HG03103 (cell line): ENCODE measurements around the gene ABCC10.
"Not testable (repeated sequence)": the region's sequence is repeated elsewhere in the genome, so short reads cannot be mapped to it uniquely, and the experiment has no call there.

Experiments used
- ATAC-seq: cut with Tn5 transposase; IDR thresholded peaks from one replicate; pipeline ENCODE4 v1.9.1; 2021; ENCODE audit warnings: low read depth; ENCODE audit not compliant: unreplicated experiment

The ABCC10 gene, protein sequence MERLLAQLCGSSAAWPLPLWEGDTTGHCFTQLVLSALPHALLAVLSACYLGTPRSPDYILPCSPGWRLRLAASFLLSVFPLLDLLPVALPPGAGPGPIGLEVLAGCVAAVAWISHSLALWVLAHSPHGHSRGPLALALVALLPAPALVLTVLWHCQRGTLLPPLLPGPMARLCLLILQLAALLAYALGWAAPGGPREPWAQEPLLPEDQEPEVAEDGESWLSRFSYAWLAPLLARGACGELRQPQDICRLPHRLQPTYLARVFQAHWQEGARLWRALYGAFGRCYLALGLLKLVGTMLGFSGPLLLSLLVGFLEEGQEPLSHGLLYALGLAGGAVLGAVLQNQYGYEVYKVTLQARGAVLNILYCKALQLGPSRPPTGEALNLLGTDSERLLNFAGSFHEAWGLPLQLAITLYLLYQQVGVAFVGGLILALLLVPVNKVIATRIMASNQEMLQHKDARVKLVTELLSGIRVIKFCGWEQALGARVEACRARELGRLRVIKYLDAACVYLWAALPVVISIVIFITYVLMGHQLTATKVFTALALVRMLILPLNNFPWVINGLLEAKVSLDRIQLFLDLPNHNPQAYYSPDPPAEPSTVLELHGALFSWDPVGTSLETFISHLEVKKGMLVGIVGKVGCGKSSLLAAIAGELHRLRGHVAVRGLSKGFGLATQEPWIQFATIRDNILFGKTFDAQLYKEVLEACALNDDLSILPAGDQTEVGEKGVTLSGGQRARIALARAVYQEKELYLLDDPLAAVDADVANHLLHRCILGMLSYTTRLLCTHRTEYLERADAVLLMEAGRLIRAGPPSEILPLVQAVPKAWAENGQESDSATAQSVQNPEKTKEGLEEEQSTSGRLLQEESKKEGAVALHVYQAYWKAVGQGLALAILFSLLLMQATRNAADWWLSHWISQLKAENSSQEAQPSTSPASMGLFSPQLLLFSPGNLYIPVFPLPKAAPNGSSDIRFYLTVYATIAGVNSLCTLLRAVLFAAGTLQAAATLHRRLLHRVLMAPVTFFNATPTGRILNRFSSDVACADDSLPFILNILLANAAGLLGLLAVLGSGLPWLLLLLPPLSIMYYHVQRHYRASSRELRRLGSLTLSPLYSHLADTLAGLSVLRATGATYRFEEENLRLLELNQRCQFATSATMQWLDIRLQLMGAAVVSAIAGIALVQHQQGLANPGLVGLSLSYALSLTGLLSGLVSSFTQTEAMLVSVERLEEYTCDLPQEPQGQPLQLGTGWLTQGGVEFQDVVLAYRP (N-terminal part only)

DNA sequence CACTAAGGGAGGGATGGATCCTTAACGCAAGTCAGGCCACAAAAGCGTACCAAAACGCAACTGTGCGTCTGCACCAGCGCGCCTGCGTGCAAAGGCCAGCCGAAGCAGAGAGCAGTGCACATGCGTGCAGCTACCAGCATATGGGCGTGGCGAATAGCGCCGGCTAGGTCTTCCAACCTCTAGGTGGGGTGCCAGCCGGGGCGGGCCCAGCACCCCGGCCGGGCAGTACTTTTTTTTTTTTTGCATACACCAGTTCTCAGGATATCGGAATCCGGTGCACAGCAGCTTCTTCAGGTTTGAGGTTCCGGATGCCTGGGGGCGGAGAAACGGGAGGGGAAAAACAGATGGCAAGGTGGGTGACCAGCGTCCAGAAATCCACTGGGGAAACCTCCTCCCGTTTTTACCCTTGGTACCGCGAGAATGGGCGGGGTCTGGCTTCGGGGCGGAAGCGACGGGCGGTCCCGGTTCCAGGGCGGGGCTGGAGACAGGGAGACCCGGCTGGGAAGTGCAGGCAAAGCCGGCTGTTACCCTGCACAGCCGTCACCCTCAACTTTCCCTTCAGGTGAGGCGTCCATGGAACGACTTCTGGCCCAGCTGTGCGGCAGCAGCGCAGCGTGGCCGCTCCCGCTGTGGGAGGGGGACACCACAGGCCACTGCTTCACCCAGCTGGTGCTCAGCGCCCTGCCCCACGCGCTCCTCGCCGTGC, at the start of gene ABCC10:
Gene ABCC10 (plus strand): TSS at position 136 of the 706 bp plus-strand sequence. CDS start 438 bp downstream, at position 574.
- peak; percentile 88 for ATAC-seq

DNA sequence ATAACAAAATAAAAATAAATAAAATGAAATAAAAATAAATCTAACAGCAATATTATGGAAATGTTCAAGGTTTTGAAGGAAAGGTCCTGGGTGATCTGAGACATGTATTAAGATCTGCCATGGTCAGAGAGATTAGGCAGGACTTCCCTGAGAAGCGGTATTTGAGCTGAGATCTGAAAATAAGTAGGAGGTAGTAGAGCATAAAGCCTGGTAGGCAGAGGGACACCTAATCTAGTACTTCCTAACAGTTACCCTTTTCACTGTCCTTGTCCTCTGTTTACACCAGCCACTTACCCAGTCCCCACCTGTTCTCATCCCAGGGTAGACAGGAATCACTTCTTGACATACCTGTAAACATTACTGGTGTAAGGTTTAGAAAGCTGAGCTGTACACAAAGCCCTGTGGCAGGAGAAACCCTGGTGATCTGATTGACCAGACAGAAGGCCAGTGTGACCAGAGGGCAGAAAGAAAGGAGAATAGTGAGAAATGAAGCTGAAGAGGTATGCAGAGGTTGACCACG, 49.6 kb upstream of the ABCC10 start:
- ATAC-seq: no peak

DNA sequence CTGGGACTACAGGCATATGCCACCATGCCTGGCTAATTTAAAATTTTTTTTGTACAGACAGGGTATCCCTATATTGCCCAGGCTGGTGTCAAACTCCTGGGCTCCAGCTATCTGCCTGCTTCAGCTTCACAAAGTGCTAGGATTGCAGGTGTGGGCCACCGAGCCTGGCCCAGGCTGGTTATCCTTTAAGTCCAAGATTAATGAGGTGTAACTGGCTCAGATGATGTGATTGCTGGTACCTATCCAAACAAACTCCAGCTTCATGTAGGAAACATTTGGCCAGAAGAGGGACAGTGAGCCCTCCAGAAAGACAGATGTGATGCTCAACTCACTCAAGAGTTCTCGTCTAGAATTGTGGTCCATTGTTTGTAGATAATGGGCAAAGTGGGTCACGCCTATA, 48.7 kb upstream of the ABCC10 start:
- ATAC-seq: no peak

DNA sequence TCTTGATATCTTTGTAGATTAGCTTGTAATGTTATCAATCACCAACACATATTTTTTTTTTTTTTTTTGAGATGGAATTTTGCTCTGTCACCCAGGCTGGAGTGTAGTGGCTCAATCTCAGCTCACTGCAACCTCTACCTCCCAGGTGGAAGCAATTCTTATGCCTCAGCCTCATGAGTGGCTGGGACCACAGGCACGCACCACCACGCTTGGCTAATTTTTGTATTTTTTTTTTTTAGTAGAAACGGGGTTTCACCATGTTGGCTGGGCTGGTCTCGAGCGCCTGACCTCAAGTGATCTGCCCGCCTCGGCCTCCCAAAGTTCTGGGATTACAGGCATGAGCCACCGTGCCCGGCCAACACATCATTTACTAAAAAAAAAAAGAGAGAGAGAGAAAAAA, 46.5 kb upstream of the ABCC10 start:
- ATAC-seq: not testable (repeated sequence)

DNA sequence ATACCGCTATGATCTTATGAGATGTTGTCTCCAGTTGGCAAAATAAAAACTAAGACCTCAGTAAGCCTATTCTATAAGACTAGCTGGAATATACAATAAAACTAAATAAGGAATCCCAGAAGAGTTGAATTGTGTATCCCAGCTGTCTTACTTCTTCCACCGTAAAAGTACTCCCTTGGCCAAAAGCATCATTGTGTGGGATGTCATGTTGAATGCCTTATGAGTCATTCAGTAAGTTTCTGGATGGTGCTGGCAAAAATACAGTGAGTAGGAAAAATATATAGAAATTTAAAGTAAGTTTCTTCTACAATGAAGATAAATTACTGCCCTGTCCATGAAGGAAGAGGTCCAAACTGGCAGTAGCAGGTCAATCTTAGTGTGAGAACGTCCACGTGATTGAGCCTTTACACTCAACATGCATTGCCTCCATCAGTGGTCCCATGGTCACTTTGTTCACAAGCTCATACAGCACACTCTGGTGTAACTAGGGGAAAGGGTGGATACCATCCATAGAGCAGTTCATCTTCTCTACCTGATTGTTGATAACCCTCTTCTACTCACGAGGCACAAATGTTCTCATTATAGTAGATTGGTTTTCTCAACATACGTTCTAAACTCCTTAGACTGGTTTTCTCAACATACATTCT, 44.2 kb upstream of the ABCC10 start:
- peak; percentile 25 for ATAC-seq

DNA sequence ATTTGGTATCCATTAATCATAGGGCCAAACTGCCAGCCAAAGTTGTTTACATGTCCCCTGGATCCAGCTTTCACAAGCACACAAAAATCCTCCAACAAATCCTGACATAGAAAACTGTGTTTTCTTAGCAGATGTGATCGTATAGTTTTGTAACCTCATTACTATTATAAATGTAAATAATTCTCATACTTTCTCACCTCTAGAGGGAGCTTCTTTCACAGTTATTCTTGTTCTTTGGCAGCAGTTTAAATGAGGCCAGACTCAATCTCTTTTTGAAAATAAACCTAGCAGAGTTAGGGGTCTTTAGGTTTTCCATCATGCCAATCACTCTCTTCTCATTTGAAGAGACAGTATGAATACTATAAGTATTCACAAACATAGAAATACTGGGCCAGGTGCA, 40.8 kb upstream of the ABCC10 start:
- no peak for ATAC-seq

DNA sequence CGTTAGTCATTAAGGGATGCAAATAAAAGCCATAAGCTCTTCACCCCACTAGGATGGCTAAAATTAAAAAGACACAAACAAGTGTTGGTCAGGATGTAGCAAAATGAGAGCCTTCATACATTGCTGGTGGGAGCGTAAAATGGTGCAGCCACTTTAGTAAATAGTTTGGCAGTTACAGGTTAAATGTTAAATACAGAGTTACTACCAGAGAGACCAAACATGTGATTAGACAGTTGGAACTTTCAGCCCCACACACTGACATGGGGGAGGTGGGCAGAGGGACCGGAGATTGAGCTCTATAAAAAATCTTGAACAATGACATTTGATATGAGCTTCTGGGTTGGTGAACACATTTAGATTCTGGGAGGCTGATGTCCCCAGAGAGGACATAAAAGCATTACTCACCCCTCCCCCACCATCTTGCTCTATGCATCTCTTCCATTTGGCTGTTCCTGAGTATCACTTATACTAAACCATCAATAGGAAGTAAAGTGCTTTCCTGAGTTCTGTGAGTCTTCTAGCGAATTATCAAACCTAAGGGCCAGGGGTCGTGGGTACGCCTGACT, 37.5 kb upstream of the ABCC10 start:
- ATAC-seq: no peak

DNA sequence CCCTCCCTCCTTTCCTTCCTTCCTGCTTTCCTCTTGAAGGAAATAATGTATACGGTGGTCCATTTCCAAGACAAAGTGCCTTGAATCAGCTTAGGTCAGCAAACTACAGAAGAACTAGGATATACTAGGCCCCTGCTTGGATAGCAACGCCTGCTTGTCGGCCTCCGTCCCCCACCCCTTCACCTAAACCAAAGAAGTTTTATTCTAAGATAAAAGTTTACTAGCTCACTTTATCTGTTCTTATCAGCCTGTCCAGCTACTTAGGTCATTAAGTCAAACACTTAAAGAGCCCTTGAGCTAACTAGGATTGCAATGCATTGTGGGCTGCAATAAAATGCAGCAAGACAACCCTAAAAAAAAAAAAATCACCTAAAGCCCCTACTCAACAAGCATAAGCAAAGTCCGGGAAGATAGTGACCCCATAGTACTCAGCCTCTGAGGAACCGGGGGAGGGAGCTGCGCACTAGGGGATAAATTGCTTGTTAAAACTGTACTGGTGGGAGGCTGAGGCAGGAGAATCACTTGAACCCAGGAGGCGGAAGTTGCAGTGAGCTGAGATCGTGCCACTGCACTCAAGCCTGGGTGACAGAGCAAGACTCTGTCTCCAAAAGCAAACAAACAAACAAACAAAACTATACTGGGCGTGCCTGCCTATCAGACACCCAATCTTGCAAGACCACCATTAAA, 36.4 kb upstream of the ABCC10 start:
- ATAC-seq: not testable (repeated sequence)

DNA sequence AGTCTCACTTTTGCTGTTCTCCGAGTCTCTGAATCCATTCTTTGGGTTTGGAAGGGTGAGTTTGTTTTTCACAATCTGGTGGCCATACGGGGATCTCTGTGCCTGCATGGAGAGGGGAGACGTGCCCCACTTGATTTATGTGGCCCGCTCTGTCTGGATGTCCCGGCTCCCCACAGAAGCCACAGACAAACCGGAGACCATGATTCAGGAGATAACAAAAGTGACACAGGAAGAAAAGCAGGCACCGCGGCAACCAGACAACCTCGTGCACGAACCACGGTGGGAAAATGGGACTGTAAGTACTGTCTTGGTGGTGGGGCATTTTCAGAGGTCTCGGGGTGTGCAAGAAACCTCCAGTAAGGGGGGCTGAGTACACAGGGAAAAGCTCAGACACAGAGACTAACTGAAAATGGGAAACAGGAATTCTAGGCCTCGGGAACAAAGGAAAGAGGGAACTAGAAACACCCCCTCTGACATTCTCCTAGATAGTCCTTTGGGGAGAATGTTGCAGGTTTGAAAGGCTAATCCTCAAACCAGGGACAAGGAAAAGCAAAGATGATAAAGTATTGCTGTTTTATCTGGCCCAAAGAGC, 35.8 kb upstream of the ABCC10 start:
- ATAC-seq: no peak

DNA sequence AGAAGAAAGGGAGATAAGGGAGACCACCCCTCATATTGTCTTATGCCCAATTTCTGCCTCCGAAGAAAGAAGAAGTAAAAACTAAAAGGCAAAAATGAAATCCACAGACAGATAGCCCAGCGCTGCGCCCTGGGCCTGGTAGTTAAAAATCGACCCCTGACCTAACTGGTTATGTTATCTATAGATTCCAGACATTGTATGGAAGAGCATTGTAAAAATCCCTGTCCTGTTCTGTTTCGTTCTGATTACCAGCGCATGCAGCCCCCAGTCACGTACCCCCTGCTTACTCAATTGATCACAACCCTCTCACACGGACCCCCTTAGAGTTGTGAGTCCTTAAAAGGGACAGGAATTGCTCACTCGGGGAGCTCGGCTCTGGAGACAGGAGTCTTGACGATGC, 34.2 kb upstream of the ABCC10 start:
- ATAC-seq: not testable (repeated sequence)

DNA sequence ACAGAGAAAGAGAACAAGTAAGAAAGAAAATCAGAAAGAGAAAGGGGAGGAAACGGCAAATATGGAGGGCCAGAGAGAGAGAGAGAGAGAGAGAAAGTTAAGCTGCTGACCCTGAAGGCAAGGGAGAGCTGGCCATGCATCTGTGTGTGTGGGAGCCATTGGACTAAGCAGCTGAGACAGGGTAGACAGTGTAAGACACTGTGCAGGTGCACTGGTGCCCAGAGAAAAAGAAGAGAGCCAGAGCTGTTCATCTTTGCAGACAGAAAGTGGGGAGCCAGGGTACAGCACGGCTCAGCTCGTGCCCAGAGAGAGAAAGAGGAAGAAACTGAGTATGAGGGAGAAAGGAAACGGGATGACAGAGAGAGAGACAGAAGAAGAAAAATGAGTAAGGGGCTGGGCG, 33.7 kb upstream of the ABCC10 start:
- no peak for ATAC-seq

DNA sequence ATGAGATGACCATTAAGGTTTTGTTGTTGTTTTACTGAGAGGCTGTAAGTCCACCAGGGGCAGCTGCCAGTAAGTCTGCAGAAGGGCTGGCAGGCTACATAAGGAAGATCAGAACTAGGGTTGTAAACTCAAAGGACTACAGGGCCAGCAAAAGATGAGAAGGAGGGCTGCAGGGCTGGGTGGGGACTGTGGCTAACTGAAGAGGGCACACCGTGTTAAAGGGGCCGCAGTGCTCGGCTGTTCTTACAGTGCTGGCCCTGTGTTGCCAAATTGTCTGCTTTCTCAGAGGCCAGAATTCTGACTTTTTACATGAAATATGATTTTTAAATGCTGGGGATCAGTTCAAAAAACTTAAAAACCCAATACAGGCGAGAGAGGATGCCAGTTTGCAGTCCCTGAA, 32.4 kb upstream of the ABCC10 start:
- ATAC-seq: no peak

DNA sequence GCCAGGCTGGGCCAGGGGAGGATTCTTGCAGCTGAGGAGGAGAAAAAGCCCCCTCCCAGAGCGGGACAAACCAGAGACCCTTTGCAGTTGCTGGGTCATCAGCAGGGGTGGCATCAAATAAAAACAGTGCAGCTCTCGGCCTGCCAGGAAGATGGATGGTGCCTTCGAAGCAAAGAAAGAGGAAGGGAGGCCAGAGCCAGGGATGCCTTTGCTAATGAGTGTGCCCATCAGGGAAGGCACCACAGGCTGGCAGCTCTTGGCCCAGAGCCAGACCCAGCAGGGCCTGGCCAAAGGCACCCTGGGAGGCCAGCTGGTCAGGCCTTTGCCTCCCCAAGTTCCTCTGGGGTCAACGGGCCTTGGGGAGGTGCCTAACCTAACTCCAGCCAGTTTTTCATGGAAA, 31.6 kb upstream of the ABCC10 start:
- ATAC-seq: no peak

DNA sequence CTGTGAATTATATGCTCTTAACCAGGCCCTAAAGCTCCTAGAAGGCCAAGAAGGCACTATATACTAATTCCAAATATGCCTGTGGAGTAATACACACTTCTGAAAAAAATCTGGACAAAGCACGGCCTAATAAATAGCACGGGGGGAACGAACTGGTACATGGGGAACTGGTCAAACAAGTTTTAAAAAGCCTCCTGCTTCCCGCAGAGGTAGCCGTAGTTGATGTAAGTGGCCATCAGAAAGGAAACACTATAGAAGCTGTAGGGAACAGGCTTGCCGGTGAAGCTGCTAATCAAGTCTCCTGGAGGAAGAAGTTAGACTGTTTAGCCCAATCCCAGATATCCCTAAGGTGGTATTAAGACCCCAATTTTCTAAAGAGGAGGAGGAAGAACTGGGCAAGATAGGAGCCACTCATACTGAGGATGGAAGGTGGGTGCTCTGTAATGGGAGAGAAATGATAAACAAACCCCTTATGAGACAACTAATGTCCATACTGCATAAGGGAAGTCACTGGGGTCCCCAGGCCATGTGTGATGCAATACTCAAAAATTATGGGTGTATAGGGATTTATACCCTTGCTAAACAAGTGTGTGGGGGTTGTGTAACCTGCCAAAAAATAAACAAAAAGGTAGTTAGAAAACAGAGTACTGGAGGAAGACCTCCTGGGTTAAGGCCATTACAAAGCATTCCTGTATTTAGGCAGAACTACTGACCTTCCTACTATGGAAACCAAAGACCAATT, 30.8 kb upstream of the ABCC10 start:
- ATAC-seq: no peak

DNA sequence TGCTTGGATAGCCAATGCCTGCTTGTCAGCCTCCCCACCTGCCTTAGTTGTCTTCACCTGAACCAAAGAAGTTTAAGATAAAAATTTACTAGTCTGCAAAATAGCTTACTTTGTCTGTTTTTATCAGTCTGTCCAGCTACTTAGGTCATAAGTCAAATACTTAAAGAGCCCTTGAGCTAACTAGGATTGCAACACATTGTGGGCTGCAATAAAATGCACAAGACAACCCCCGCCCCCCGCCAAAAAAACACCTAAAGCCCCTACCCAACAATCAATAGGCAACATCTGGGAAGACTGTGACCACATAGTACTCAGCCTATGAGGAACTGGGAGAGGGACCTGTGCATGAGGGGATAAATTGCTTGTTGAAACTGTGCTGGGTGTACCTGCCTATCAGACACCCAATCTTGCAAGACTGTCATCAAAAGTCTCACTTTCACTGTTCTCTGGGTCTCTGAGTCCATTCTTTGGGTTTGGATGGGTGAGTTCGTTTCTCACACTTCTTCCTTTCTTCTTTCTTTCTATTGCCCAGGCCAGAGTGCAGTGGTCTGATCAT, 27.3 kb upstream of the ABCC10 start:
- ATAC-seq: no peak

DNA sequence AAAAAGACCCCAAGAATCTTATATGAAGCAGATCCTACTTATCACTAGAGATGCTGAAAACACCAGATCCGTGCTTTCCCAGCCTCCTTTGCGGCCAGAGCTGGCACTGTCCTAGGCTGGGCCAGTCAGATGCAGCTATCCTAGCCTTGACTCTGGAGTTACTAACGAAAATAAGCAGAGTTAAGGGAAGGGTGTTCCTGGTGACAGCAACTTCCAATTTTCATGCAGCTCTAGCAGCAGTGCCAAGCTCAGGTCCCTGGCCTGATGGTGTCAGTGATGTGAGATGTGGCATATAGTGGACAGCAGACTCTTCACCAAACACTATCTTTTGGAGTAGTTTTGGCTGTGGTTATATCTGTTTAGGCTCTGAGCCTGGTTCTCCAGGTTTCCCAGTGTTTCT, 25.6 kb upstream of the ABCC10 start:
- no peak for ATAC-seq

DNA sequence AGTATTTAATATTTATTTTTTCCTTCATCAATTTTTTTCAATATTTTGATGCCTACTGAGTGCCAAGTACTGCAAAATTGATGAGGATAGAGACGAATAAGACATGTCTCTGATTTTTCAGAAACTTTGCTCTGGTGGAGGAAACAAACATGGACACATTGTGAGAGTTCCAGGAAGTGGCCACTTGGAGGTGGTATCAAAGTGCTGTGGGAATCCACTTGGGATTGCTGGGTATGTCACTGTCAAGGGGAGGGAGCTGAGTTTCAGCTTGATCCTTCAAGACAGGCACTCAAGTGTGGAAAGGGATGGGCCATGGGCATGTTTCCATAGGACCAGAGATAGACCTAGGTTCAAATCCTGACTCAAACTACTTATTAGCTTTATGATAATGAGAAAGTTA, 24.5 kb upstream of the ABCC10 start:
- ATAC-seq: no peak
